ENCODE data around the gene ADGRD2.

- TF ChIP-seq CTCF (IDR thresholded peaks at IDR 0.05) = no peak
- TF ChIP-seq POLR2A (IDR thresholded peaks at IDR 0.05) = no peak
These were observed 25.1 kb downstream of the ADGRD2 start for GRCh38 chr9:124475158-124475867.

All from thyroid gland (tissue), 4 donors.